Liver (tissue), 9 donors: ENCODE measurements around the gene SOX6. TPM values are rescaled to one million over a fixed set of nuclear protein-coding genes. Genes with fewer than 3 reads are reported as not detected.

Experiments
- DNase-seq: peaks from one replicate; pipeline ENCODE4 v3.0.0-alpha.2; 2017; ENCODE audit warnings: low spot score
- H3K27ac ChIP-seq, 2 donors: one replicate each; pipeline ENCODE4 v1.7.0; 2013; ENCODE audit warnings: inconsistent platforms in 2 of 2, low read length in 2 of 2, control low read depth in 1 of 2, low read depth in 1 of 2, mild to moderate bottlenecking in 1 of 2
- H3K27me3 ChIP-seq, 4 donors: one replicate each; pipeline versions ENCODE4 v1.6.1 to v1.7.0; 2013; ENCODE audit warnings: low read length in 3 of 4, inconsistent platforms in 1 of 4, mild to moderate bottlenecking in 1 of 4, moderate library complexity in 1 of 4; ENCODE audit not compliant: control insufficient read depth in 4 of 4, insufficient read depth in 4 of 4
- H3K36me3 ChIP-seq, 4 donors: one replicate each; pipeline versions ENCODE4 v1.6.1 to v1.7.0; 2013; ENCODE audit warnings: low read length in 3 of 4, mild to moderate bottlenecking in 3 of 4, low read depth in 1 of 4, moderate library complexity in 1 of 4; ENCODE audit not compliant: control insufficient read depth in 4 of 4, insufficient read depth in 3 of 4
- H3K4me1 ChIP-seq, 4 donors: one replicate each; pipeline versions ENCODE4 v1.6.1 to v1.7.0; 2013; ENCODE audit warnings: low read length in 3 of 4, mild to moderate bottlenecking in 3 of 4, moderate library complexity in 1 of 4; ENCODE audit not compliant: control insufficient read depth in 4 of 4, insufficient read depth in 4 of 4
- H3K4me3 ChIP-seq, 3 donors: one replicate each; pipeline versions ENCODE4 v1.6.1 to v1.7.0; 2013; ENCODE audit warnings: low read length in 3 of 3, control low read depth in 1 of 3, low read depth in 1 of 3, mild to moderate bottlenecking in 1 of 3
- H3K9ac ChIP-seq, 2 donors: one replicate each; pipeline ENCODE4 v1.7.0; 2013; ENCODE audit warnings: low read length in 2 of 2, mild to moderate bottlenecking in 2 of 2, moderate library complexity in 2 of 2, control low read depth in 1 of 2, low read depth in 1 of 2
- H3K9me3 ChIP-seq, 4 donors: one replicate each; pipeline versions ENCODE4 v1.6.1 to v1.7.0; 2013; ENCODE audit warnings: low read length in 3 of 4; ENCODE audit not compliant: control insufficient read depth in 4 of 4
- EGR1 ChIP-seq, 2 donors: IDR thresholded peaks; 2 replicates each; pipeline ENCODE4 v1.6.1; 2016 to 2018; ENCODE audit warnings: antibody characterized with exemption in 2 of 2, low read depth in 2 of 2
- FOXA1 ChIP-seq: IDR thresholded peaks from 2 replicates; pipeline ENCODE4 v1.6.1; 2016; ENCODE audit warnings: antibody characterized with exemption
- FOXA2 ChIP-seq: IDR thresholded peaks from 2 replicates; pipeline ENCODE4 v1.6.1; 2016; ENCODE audit warnings: antibody characterized with exemption
- GABPA ChIP-seq, 2 donors: IDR thresholded peaks in 1 of 2; conservative IDR thresholded peaks in 1 of 2; 2 replicates each; pipeline ENCODE4 v1.6.1; 2016; ENCODE audit warnings: antibody characterized with exemption in 2 of 2, mild to moderate bottlenecking in 1 of 2, moderate library complexity in 1 of 2
- HNF4A ChIP-seq, 2 donors: conservative IDR thresholded peaks; 2 replicates each; pipeline ENCODE4 v1.6.1; 2016; ENCODE audit warnings: antibody characterized with exemption in 2 of 2, mild to moderate bottlenecking in 2 of 2
- HNF4G ChIP-seq: IDR thresholded peaks from 2 replicates; pipeline ENCODE4 v1.6.1; 2016; ENCODE audit warnings: antibody characterized with exemption
- JUND ChIP-seq, 2 donors: IDR thresholded peaks; 2 replicates each; pipeline ENCODE4 v1.6.1; 2016; ENCODE audit warnings: antibody characterized with exemption in 2 of 2
- NR2F2 ChIP-seq: IDR thresholded peaks from 2 replicates; pipeline ENCODE4 v1.6.1; 2016; ENCODE audit warnings: antibody characterized with exemption
- RAD21 ChIP-seq, 2 donors: IDR thresholded peaks; 2 replicates each; pipeline ENCODE4 v1.6.1; 2016; ENCODE audit warnings: antibody characterized with exemption in 2 of 2, mild to moderate bottlenecking in 2 of 2
- RXRA ChIP-seq, 2 donors: IDR thresholded peaks; 2 replicates each; pipeline ENCODE4 v1.6.1; 2017 to 2018; ENCODE audit warnings: antibody characterized with exemption in 2 of 2, mild to moderate bottlenecking in 1 of 2
- SP1 ChIP-seq: IDR thresholded peaks from 2 replicates; pipeline ENCODE4 v1.6.1; 2018; ENCODE audit warnings: antibody characterized with exemption, mild to moderate bottlenecking
- TAF1 ChIP-seq: conservative IDR thresholded peaks from 2 replicates; pipeline ENCODE4 v1.6.1; 2016; ENCODE audit warnings: antibody characterized with exemption, mild to moderate bottlenecking
- YY1 ChIP-seq: IDR thresholded peaks from 2 replicates; pipeline ENCODE4 v1.6.1; 2016; ENCODE audit warnings: antibody characterized with exemption, mild to moderate bottlenecking
- polyA plus RNA-seq, 2 donors: library from polyadenylated mRNA; stranded (reverse) in 1 of 2; unstranded in 1 of 2; fragments of 200-250 nt in 1 of 2; fragments of >200 nt in 1 of 2; fragmentation: Nextera tagmentation in 1 of 2; extraction: Ambion mirVana in 1 of 2; gene quantifications; one replicate each; pipeline versions ENCODE4 v1.2.1 to v1.2.3, GENCODE V29; 2013 to 2015
- total RNA-seq, 2 donors: library from RNA; depleted of rRNA; stranded (reverse); fragments of >200 nt; gene quantifications; one replicate each; pipeline ENCODE4 v1.2.3, GENCODE V29; 2014
- TF ChIP-seq, protein P1 (sequence below): IDR thresholded peaks from 2 replicates; pipeline ENCODE4 v1.6.1; 2016; ENCODE audit warnings: antibody characterized with exemption, mild to moderate bottlenecking
- TF ChIP-seq, protein P2 (sequence below): IDR thresholded peaks from 2 replicates; pipeline ENCODE4 v1.6.1; 2016; ENCODE audit warnings: antibody characterized with exemption
- TF ChIP-seq, protein P3 (sequence below): IDR thresholded peaks from 2 replicates; pipeline ENCODE4 v1.6.1; 2016; ENCODE audit warnings: antibody characterized with exemption
- TF ChIP-seq, protein P4 (sequence below): IDR thresholded peaks from 2 replicates; pipeline ENCODE4 v1.6.1; 2016; ENCODE audit warnings: antibody characterized with exemption
- TF ChIP-seq, protein P5 (sequence below): fragments of 150-350 bp; IDR thresholded peaks from 2 replicates; pipeline ENCODE4 v1.5.1; 2017; ENCODE audit warnings: improper control_type of control experiment, low read depth, low read length; ENCODE audit not compliant: missing input control
- donor health status: healthy.
- donor health status: healthy.
- donor health status: healthy.
- donor health status: healthy.
- donor health status: healthy.

Gene SOX6
- total and polyA plus RNA-seq, 4 donors: 2.4 to 111 (median 14.8) TPM

DNA sequence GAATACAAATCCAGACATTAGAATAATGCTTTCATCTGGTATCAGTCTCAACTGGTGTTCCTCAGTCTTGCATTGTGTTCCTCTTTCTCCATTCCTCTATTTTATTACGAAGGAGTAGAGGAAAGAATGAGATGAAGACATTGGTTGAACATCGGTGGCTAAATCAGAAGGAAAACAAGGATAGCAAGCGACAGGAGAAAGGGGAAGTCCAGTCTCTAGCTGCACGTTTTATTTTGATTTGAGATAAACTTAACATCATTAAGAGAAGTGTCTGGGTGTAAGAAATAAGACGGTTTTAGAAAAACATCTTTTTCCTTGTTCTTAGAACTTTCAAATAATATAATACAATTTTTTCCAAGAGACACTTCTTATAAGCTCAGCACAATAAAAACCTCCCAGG, 6.2 kb downstream of the SOX6 start (continued):
- TF ChIP-seq, protein P1, sequence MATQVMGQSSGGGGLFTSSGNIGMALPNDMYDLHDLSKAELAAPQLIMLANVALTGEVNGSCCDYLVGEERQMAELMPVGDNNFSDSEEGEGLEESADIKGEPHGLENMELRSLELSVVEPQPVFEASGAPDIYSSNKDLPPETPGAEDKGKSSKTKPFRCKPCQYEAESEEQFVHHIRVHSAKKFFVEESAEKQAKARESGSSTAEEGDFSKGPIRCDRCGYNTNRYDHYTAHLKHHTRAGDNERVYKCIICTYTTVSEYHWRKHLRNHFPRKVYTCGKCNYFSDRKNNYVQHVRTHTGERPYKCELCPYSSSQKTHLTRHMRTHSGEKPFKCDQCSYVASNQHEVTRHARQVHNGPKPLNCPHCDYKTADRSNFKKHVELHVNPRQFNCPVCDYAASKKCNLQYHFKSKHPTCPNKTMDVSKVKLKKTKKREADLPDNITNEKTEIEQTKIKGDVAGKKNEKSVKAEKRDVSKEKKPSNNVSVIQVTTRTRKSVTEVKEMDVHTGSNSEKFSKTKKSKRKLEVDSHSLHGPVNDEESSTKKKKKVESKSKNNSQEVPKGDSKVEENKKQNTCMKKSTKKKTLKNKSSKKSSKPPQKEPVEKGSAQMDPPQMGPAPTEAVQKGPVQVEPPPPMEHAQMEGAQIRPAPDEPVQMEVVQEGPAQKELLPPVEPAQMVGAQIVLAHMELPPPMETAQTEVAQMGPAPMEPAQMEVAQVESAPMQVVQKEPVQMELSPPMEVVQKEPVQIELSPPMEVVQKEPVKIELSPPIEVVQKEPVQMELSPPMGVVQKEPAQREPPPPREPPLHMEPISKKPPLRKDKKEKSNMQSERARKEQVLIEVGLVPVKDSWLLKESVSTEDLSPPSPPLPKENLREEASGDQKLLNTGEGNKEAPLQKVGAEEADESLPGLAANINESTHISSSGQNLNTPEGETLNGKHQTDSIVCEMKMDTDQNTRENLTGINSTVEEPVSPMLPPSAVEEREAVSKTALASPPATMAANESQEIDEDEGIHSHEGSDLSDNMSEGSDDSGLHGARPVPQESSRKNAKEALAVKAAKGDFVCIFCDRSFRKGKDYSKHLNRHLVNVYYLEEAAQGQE: no peak
- TF ChIP-seq, protein P2, sequence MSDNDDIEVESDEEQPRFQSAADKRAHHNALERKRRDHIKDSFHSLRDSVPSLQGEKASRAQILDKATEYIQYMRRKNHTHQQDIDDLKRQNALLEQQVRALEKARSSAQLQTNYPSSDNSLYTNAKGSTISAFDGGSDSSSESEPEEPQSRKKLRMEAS: no peak
- no peak for TF ChIP-seq JUND (IDR thresholded peaks at IDR 0.05)
- no peak for TF ChIP-seq NR2F2
- no peak for TF ChIP-seq EGR1 (IDR thresholded peaks at IDR 0.05; ENCODE audit: low read depth in 2 of 2)
- TF ChIP-seq RAD21 (IDR thresholded peaks at IDR 0.05): no peak
- no peak for TF ChIP-seq FOXA2
- TF ChIP-seq YY1: no peak
- TF ChIP-seq, protein P3, sequence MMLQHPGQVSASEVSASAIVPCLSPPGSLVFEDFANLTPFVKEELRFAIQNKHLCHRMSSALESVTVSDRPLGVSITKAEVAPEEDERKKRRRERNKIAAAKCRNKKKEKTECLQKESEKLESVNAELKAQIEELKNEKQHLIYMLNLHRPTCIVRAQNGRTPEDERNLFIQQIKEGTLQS: no peak

DNA sequence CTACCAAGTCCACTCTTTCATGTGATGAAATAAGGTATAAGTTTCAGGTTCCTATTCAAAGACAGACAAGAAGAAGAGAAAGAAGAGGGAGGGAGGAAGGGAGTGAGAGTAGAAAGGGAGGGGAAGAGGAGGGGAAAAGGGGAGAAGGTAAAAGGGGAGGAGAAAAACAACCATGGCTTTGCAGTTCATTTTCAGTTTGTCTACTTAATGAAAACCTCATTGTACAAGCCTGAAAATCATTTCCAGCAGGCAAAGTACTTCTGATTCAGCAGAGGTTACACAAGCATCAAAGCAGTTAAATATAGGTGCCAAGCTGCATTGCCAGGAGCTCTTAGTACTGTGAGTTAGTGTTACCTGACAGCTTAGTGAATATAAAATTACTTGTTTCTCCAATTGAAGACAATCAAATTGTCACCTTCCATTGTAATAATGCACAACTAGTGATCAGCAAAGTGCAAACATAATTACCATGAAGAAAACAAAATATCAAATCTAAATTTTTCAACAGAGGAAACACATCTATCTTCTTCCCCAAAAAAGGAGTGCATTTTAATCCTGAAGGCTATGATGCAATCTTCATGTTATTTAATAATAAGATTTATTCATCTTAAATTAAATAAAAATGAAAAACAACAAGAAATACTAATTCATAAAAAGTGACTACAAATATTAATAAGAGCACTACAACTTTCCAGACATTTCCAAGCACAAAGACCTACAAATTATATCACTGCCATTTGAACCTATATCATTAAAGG, 8.2 kb downstream of the SOX6 start:
- Histone ChIP-seq H3K9me3 (no peaks in the 10 kb centered on the region), H3K4me1 (peaks cover 0 to 3% (median 0%) of the 10 kb centered on the region in 4 donors), H3K4me3 (no peak overlapping the region), H3K9ac (no peak overlapping the region), H3K27ac (no peak overlapping the region), H3K27me3 (no peaks in the 10 kb centered on the region), H3K36me3 (no peaks in the 10 kb centered on the region)
- TF ChIP-seq EGR1 (IDR thresholded peaks at IDR 0.05; ENCODE audit: low read depth in 2 of 2): no peak
- TF ChIP-seq, protein P4, sequence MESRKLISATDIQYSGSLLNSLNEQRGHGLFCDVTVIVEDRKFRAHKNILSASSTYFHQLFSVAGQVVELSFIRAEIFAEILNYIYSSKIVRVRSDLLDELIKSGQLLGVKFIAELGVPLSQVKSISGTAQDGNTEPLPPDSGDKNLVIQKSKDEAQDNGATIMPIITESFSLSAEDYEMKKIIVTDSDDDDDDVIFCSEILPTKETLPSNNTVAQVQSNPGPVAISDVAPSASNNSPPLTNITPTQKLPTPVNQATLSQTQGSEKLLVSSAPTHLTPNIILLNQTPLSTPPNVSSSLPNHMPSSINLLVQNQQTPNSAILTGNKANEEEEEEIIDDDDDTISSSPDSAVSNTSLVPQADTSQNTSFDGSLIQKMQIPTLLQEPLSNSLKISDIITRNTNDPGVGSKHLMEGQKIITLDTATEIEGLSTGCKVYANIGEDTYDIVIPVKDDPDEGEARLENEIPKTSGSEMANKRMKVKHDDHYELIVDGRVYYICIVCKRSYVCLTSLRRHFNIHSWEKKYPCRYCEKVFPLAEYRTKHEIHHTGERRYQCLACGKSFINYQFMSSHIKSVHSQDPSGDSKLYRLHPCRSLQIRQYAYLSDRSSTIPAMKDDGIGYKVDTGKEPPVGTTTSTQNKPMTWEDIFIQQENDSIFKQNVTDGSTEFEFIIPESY: no peak
- TF ChIP-seq, protein P1: no peak
- no peak for TF ChIP-seq HNF4G
- TF ChIP-seq JUND (IDR thresholded peaks at IDR 0.05): no peak
- no peak for TF ChIP-seq TAF1
- TF ChIP-seq GABPA (IDR thresholded peaks at IDR 0.05 in 1 of 2, conservative IDR thresholded peaks at IDR 0.05 in 1 of 2): no peak
- TF ChIP-seq HNF4A (conservative IDR thresholded peaks at IDR 0.05): no peak
- TF ChIP-seq FOXA1: no peak
- TF ChIP-seq FOXA2: no peak
- no peak for TF ChIP-seq RAD21 (IDR thresholded peaks at IDR 0.05)
- TF ChIP-seq NR2F2: no peak
- peak; percentile 13 for TF ChIP-seq YY1
- TF ChIP-seq RXRA (IDR thresholded peaks at IDR 0.05): no peak
- TF ChIP-seq, protein P5, sequence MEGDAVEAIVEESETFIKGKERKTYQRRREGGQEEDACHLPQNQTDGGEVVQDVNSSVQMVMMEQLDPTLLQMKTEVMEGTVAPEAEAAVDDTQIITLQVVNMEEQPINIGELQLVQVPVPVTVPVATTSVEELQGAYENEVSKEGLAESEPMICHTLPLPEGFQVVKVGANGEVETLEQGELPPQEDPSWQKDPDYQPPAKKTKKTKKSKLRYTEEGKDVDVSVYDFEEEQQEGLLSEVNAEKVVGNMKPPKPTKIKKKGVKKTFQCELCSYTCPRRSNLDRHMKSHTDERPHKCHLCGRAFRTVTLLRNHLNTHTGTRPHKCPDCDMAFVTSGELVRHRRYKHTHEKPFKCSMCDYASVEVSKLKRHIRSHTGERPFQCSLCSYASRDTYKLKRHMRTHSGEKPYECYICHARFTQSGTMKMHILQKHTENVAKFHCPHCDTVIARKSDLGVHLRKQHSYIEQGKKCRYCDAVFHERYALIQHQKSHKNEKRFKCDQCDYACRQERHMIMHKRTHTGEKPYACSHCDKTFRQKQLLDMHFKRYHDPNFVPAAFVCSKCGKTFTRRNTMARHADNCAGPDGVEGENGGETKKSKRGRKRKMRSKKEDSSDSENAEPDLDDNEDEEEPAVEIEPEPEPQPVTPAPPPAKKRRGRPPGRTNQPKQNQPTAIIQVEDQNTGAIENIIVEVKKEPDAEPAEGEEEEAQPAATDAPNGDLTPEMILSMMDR: no peak
- no peak for TF ChIP-seq SP1
- TF ChIP-seq, protein P3: peak; percentile 30
- DNase-seq: no peak
